PFSK-1 (cell line): ENCODE data around the gene IL1R2.

ENCODE experiments used
- FOXP2 ChIP-seq: optimal IDR thresholded peaks from 2 replicates; pipeline ENCODE3; 2011; ENCODE audit warnings: borderline replicate concordance, control low read depth, inconsistent platforms; ENCODE audit not compliant: insufficient read depth; ENCODE audit errors: extremely low read length, extremely low read depth
- POLR2AphosphoS5 ChIP-seq: IDR thresholded peaks from 2 replicates; pipeline ENCODE4 v1.6.1; 2012; ENCODE audit warnings: low read depth, mild to moderate bottlenecking, control low read depth, low read length, moderate library complexity
- SIN3A ChIP-seq: IDR thresholded peaks from 2 replicates; pipeline ENCODE4 v1.6.1; 2012; ENCODE audit warnings: mild to moderate bottlenecking, low read length, moderate library complexity, borderline replicate concordance; ENCODE audit not compliant: insufficient read depth
- TAF1 ChIP-seq: IDR thresholded peaks from 2 replicates; pipeline ENCODE4 v1.6.1; 2012; ENCODE audit warnings: low read length, control low read depth, borderline replicate concordance; ENCODE audit not compliant: insufficient read depth
- TF ChIP-seq, protein P1 (sequence below), 2 experiments: IDR thresholded peaks; 2 replicates each; pipeline versions ENCODE4 v1.6.1 to v1.8.0; 2011 to 2012; ENCODE audit warnings: low read depth in 2 of 2, low read length in 2 of 2, control low read depth in 1 of 2, inconsistent platforms in 1 of 2, mild to moderate bottlenecking in 1 of 2, moderate library complexity in 1 of 2; ENCODE audit not compliant: insufficient read depth in 1 of 2

Gene IL1R2

DNA sequence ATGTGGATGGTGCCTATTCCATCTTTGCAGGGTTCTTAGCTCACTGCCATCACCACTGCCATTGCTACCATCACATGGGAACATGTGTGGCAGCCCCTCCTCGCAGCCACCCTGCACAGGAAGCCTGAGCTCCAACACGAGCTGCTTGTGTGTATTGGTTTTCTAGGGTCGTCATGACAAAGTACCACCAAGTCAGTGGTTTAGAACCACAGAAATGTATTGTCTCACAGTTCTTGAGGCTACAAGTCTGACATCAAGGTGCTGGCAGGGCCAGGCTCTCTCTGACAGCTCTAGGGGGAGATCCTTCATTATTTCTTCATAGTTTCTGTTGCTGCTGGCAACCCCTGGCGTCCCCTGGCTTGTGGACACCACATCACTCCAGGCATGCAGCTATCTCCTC is 10.3 kb upstream of the IL1R2 start:
- TF ChIP-seq TAF1: no peak
- no peak for TF ChIP-seq POLR2AphosphoS5

DNA sequence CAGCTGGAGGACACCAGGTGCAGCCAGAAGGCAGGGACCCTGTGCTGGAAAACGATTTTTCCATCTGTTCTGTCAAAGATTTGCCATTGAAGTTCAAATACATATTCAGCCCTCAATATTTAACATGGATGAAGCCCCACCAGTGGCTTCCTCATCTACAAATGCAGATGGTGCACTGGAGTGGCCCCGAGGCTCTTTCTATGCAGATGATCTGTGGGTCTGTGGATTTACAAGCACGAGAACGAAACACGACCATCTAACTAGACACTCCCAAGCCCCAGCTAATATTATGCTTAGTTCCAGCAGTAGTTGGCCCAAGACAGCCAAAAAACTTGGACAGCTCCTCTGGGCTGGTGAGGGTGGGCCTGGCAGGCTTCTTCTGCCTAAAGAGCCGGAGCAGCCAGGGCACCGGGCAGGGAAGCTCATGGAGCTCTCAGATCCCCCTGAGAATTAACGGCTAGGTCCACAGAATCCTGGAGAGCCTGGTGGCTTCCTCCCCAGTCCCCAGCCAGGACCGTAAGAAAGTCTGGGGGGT is 9.2 kb upstream of the IL1R2 start:
- TF ChIP-seq, protein P1, sequence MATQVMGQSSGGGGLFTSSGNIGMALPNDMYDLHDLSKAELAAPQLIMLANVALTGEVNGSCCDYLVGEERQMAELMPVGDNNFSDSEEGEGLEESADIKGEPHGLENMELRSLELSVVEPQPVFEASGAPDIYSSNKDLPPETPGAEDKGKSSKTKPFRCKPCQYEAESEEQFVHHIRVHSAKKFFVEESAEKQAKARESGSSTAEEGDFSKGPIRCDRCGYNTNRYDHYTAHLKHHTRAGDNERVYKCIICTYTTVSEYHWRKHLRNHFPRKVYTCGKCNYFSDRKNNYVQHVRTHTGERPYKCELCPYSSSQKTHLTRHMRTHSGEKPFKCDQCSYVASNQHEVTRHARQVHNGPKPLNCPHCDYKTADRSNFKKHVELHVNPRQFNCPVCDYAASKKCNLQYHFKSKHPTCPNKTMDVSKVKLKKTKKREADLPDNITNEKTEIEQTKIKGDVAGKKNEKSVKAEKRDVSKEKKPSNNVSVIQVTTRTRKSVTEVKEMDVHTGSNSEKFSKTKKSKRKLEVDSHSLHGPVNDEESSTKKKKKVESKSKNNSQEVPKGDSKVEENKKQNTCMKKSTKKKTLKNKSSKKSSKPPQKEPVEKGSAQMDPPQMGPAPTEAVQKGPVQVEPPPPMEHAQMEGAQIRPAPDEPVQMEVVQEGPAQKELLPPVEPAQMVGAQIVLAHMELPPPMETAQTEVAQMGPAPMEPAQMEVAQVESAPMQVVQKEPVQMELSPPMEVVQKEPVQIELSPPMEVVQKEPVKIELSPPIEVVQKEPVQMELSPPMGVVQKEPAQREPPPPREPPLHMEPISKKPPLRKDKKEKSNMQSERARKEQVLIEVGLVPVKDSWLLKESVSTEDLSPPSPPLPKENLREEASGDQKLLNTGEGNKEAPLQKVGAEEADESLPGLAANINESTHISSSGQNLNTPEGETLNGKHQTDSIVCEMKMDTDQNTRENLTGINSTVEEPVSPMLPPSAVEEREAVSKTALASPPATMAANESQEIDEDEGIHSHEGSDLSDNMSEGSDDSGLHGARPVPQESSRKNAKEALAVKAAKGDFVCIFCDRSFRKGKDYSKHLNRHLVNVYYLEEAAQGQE (IDR thresholded peaks at IDR 0.05; ENCODE audit: insufficient read depth in 1 of 2, low read depth in 2 of 2, low read length in 2 of 2): peak in 1 of 2 experiments; percentile 75; a peak in 1 of 4 replicates
- no peak for TF ChIP-seq SIN3A

DNA sequence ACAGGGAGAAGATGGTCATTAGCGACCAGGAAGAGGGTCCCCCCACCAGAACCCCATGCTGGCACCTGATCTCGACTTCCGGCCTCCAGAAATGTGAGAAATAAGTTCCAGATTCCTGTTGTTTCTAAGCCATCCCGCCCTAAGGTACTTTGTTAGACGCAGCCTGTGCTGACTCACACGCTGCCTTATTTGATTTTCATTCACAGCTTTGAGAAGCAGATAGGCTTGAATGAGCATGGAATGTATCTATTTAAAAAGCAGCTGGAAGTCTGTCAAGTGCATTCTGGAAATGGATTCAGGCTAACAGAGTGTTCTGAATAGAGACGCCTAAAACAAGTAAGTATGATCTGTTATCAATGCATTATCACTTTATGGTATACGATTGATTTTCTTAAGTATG is 8.3 kb upstream of the IL1R2 start:
- TF ChIP-seq FOXP2 (no peak), TAF1 (no peak), POLR2AphosphoS5 (no peak)
- TF ChIP-seq, protein P1 (IDR thresholded peaks at IDR 0.05; ENCODE audit: insufficient read depth in 1 of 2, low read depth in 2 of 2, low read length in 2 of 2): 0 out of 4 replicates have a peak, but pooled peaks of 1 of the 2 experiments have one; percentile 29

DNA sequence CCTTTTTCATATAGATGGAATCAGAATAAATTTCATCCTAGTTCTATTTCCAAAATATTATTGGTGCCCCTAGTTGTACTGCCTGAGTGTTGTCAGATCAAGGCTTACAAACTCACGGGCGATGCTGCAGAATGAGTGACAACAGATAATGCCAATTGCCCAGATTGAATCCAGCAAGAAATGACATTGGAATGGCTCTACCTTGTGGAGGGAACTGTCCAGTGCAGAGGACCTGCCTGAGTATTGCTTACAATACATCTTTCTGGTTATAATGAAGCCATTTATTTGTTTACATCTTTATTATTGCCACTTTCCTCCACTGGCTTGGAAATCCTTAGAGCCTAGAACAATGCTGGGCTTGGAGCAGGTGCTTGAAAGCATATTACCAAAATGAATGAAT is 7.8 kb upstream of the IL1R2 start:
- TF ChIP-seq FOXP2: no peak
- TF ChIP-seq, protein P1 (IDR thresholded peaks at IDR 0.05; ENCODE audit: insufficient read depth in 1 of 2, low read depth in 2 of 2, low read length in 2 of 2): peak in 1 of 2 experiments; percentile 60; a peak in 2 of 4 replicates
- no peak for TF ChIP-seq POLR2AphosphoS5
- TF ChIP-seq SIN3A: no peak

DNA sequence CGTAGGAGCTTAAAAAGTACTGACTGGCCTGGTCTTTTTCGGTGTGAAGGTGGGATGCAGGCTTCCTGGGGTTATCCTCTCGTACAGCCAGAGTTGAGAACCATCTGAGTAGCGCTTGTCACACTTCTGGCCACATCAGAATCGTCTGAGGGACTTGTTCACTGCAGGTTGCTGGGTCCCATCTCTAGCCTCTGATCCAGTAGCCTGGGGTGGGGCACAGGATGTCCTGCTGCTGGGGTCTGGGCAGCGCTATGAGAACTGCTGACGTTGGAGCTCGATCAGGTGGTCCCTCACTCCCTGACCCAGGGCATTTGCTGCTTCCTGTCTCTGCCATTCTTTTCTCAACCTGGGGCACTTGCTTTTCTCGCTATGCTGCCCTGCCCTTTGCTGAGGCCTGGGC is 7.1 kb upstream of the IL1R2 start:
- no peak for TF ChIP-seq FOXP2
- TF ChIP-seq POLR2AphosphoS5: no peak
- TF ChIP-seq SIN3A: no peak
- TF ChIP-seq, protein P1 (IDR thresholded peaks at IDR 0.05; ENCODE audit: insufficient read depth in 1 of 2, low read depth in 2 of 2, low read length in 2 of 2): no peak
- no peak for TF ChIP-seq TAF1
